Suprapubic skin (tissue), 3 donors: Measurements from ENCODE around the gene CSNK1G1.

Experiments
- CTCF ChIP-seq, 2 donors: fragments of 200-600 bp in 1 of 2; fragments of 450-650 bp in 1 of 2; sonication (generic) in 1 of 2; IDR thresholded peaks; one replicate each; pipeline ENCODE4 v1.5.1; 2016 to 2019; ENCODE audit warnings: antibody characterized with exemption in 2 of 2, mild to moderate bottlenecking in 1 of 2, moderate library complexity in 1 of 2
- EP300 ChIP-seq: sonication (generic); formaldehyde crosslinking; IDR thresholded peaks from one replicate; pipeline ENCODE4 v1.6.1; 2017; ENCODE audit warnings: antibody characterized with exemption

DNA sequence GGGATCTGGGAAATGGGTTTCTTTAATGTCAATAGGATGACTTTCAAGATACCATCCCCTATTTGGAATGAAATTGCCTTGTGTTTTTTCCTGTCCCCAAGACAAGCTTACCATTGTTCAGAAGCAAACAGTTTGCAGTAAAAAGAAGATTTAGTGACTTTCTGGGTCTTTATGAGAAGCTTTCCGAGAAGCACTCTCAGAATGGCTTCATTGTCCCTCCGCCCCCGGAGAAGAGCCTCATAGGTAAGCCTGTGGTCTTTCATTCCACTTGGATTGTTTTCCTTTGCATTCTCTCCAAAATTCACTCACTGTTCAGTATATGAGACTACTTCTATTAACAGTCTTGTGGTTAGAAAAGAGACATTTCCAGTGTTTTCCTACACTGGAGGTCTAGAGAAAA, 230.0 kb downstream of the CSNK1G1 start:
- TF ChIP-seq CTCF (IDR thresholded peaks at IDR 0.05) (no peak), EP300 (no peak)
